ENCODE data around the gene LDLRAD2.
A peak's percentile ranks its signal among the peaks of the same experiment; 100 is the strongest.

LDLRAD2 gene

DNA sequence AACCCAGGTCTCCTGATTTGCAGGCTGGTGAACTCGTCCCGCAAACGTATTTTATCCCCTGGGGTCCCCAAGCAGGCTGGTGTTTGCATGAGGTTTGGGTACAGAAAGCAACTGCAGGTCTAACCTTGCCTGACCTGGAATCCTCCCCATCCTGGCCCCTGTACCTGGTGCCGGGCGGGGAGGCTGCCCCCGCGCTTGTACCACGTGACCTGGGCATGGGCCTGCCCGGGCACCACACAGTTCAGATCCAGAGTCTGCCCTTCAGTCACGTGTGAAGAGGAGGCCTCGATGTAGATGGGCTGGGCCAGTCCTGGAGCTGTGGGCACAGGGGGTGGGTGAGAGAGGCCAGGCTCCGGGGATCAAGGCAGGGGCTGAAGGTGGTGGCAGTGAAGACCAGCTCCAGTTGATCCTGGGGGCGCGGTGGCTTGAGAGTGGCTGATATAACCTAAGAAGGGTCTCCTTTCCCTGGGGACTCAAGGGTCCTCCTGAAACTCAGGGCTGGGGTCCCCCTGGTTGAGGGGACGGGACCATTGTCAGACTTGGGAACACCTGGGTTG is 30.6 kb downstream of the LDLRAD2 start:
- no peak for DNase-seq (ENCODE audit: low read depth)

DNA sequence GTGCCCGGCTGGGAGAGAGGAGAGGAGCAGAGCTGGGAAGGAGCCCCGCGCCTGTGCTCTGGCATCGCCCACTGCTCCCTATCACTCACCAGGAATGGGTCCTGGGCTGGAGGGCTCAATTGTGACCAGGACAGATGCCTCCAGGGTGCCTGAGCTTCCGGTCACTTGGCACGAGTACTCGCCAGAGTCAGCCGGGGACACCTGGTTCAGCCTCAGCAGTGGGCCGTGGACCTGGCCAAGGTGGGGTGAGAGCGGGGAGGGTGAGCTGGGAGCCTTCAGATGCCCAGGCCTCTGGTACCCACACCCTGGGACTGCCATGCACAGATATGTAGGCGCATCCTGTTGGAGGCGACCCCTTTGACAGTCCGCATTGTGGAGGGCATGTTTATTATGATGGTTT is 31.1 kb downstream of the LDLRAD2 start:
- DNase-seq (ENCODE audit: low read depth), result no peak

DNA sequence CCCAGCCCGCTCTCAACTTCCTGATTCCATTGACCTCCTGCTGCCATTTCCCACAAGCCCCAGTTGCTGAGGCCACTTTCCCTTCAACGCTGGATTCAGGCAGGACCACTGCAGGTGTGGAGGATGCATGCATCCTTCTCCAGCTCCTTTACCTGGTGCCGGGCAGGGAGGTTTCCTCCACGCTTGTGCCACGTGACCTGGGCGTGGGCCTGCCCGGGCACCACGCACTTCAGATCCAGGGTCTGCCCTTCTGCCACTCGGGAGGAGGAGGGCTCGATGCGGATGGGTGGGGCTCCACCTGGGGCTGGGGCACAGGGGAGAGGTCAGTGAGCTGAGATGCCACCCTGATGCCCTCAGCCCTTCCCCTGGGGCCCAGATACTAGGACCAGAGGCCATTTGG is 31.9 kb downstream of the LDLRAD2 start:
- DNase-seq (ENCODE audit: low read depth), result no peak

DNA sequence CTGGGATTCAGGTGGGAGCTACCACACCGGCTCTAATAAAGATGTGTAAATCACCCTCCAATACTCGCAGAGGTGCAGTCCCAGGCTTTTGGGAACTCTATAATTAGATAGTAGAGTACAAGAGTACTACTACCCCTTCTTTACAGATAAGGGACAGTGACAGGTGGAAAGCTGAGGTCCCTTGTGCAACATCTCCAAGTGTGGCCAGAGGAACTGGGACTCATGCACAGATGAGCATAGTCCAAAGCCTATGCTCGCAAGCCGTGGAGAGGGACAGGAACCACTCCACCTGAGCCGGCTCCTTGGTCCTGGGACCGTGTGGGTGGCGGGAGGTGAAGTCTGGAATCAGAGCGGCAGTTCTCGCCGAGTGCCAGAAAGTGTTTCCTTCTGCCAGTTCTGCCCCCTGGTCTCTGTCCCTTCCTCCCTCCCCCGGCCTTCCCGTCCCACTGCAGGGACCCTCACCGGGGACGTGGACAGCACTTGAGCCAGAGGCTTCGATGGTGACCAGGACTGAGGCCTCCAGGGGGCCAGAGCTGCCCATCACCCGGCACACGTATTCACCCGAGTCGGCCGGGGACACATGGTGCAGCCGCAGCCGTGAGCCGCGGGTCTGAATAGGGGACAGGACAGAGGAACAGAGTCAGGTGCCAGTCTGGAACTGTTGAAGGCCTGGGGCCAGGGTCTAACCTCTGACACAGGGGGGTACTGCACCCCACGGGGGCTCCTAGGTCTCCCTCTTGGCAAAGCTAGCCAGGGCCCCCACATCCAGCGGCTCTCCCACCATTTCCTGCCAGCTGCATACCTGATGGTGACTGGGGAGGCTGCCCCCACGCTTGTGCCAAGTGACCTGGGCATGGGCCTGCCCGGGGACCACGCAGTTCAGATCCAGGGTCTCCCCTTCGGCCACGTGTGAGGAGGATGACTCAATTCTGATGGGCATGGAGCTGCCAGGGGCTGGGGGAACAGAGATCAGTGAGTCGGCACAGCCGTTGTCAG is 33.9 kb downstream of the LDLRAD2 start:
- DNase-seq (ENCODE audit: low read depth), result no peak

DNA sequence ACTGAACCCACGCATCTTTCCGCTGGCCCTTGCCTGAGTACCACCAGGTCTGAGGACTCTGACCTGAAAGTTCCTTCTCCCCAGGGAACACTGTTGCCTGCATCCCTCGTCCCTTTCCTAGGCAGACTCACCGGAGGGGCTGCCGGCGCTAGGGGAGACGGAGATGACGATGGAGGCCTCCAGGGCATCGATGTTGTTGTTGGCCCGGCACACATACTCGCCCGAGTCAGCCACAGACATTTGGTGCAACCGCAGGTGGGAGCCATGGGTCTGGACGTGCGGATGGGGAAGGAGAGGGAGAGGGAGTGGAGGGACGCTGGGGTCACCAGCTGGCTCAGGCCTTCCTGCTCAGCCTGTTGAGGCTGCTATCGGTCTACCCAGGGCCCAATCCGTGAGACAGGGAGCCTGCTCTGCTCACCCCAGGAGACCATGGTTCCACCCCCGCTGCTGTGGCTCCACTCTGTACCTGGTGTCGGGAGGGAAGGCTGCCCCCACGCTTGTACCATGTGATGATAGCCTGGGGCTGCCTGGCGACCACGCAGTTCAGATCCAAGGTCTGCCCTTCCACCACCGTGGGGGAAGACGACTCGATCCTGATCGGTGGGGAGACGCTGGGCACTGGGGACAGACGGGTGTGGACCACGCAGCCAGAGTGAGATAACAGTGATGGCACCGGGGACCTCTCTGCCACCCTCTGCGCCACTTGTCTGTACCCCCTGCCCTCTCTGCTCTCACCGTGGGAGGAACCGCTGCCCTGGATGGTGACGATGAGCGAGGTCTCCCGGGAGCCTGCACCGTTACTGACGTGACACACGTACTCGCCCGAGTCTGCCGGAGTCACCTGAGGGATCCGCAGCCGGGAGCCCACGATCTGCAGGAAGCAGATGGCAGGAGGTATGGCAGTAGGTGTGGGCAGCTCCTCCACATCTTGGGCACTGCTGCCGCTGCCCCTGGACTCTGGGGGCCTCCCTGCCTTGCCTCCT is 35.4 kb downstream of the LDLRAD2 start:
- no peak for DNase-seq (ENCODE audit: low read depth)

DNA sequence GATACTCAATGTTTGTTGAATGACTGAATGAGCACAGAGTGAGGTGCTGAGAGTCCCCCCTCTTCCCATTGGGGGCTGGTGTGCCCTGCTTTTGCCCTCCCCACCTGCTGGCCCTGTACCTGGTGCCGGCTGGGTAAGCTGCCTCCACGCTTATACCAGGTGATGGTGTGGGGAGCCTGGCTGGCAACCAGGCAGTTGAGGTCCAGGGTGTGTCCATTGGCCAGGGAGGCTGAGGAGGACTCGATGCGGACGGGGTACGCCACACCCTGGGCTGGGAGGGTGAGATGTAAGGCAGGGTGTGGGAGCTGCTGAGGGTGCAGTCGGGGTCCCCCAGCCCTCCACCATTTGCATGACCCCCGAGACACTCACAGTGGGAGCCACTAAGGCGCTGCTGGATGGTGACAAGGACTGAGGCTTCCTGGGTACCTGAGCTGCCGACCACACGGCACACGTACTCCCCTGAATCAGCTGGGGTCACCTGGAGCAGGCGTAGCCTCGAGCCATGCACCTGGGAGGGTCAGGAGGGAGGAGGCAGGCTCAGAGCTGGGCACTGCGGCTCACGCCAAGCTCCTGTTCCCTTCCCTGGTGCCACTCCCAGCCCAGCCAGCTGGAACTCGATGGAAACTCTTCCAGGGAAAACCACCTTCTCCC is 36.6 kb downstream of the LDLRAD2 start:
- DNase-seq (ENCODE audit: low read depth), result no peak

DNA sequence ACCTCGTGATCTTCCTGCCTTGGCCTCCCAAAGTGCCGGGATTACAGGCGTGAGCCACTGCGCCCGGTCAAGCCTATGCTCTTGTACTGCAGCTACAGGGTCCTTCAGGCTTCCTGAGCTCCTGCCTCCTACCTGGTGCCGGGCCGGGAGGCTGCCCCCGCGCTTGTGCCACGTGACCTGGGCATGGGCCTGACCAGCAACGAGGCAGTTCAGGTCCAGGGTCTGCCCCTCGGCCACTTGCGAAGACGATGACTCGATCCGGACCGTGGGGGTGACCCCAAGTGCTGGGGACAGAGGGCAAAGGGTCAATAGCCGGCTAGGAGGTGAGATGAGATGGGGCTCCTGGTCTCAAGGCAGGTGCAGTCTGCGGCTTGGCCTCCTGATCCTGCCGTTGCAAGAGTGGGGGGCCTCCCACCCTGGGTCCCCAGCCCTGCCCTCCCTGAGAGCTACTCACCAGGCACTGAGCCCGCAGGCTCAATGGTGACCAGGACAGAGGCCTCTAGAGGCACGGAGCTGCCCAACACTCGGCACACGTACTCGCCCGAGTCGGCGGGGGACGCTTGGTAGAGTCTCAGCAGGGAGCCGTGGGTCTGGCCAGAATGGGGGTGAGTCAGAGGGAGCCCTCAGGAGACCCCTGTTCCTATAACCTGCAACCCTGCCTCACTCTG is 38.0 kb downstream of the LDLRAD2 start:
- DNase-seq (ENCODE audit: low read depth), result no peak

DNA sequence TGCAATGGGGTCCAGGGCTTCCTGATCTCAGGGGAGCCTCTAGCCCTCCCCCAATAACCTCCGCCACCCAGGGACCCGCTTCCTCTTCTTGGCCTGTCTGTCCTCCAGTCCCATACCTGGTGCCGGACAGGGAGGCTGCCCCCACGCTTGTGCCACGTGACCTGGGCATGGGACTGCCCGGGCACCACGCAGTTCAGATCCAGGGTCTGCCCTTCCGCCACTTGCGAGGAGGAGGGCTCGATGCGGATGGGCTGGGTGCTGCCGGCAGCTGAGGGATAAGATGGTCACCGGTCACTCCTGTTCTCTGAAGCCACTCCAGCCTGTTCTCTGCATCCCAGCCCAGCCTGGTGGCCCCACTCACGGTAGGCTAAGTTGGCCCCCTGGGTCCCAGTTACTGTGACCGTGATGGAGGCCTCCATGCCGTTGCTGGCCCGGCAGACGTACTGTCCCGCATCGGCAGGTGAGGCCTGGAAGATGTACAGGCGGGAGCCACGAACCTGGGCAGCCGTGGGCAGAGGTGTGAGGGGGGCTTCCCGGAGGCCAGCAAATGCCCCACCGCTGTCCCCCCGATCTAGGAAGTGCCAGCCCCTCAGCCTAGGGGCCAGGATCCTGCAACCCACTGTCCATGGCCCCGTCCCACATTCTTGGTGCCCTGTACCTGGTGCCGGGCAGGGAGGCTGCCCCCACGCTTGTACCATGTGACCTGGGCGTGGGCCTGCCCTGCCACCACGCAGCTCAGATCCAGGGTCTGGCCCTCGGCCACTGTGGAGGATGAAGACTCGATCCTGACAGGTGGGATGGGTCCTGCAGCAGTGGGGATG is 39.6 kb downstream of the LDLRAD2 start:
- DNase-seq (ENCODE audit: low read depth), result no peak

DNA sequence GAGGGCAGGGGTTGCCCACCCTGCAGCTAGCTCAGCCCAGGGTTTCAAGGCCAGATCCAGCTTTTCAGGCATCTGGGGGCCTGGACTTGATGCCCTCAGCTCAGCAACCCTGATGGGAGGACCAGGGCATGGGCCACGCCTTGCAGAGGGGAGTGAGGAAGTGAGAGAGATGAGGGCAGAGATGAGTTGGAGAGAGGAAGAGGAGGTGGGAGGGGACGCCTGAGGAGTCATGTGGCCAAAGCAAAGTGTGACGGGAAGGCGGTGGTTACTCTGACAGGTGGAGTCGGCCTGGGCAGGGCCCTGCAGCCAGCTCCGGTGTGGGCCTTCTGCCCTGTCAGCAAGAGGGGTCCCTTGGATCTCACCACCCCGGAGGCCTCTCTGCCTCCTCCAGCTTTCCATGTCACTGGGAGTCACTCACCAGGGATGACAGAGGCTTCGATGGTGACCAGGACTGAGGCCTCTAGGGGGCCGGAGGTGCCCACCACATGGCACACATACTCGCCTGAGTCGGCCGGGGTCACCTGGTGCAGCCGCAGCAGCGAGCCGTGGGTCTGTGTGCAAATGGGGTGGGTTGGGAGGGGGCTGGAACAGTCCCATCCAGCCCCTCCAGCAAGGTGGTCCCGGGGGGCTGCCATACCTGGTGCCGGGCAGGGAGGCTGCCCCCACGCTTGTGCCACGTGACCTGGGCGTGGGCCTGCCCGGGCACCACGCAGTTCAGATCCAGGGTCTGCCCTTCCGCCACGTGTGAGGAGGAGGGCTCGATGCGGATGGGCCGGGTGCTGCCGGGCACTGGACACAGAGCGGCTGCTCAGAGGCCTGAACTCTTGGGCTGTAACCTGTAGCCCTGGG is 40.4 kb downstream of the LDLRAD2 start:
- no peak for DNase-seq (ENCODE audit: low read depth)

DNA sequence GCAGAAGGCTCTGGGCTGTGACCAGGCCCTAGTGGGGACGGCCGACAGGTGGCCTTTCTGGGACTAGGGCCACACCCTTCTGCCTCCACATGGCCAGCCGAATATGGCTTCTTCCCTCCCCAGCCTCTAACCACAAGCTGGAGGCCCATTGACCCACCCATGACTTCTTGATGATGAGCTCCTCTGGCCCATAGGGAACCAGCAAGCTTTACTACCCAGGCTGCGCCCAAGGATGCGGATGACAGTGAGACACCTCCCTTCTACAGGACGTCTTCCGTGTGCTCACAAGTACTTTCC is 41.0 kb downstream of the LDLRAD2 start:
- no peak for DNase-seq (ENCODE audit: low read depth)

DNA sequence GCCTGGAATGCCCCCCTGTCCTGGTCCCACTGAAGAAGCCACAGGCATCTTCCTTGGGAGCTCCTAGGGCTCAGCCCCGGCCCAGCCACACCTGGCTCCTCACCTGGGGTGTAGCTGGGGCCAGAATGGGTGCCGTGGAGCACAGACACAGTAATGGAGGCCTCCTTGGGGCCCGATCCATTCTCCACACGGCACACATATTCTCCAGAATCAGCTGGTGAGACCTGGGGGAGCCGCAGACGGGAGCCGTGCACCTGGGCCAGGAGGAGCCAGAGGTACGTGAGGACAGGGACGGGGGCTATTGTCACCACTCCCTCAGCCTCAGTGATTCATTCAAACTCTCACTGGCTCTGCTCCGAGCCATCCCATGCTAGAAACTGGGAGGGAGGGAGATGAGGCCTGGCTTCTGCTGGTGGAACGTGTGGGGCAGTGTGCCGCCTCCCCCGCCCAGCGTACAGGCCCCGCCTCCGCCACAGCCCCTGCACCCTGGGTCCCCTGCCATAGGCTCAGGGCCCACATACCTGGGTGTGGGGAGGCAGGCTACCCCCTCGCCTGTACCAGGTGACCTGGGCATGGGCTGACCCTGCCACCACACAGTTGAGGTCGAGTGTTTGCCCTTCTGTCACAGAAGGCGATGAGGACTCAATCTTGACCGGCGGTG is 42.2 kb downstream of the LDLRAD2 start:
- no peak for DNase-seq (ENCODE audit: low read depth)

DNA sequence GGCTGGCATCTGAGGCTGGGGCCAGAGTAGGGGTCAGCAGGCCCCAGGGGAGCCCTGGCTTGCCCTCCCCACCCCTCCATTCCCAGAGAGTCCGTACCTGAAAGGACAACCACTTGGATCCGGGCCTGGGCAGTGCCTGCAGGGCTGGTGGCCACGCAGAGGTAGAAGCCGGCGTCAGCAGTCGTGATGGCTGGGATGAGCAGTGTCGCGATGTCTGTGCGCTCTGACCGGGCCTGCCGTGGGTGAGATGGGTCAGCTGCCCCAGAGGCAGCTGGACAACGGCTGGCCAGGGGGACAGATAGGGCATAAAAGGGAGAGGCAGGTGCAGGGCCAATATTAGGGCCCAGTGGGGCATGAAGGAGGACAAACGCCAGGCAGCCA is 42.7 kb downstream of the LDLRAD2 start:
- DNase-seq (ENCODE audit: low read depth), result no peak

DNA sequence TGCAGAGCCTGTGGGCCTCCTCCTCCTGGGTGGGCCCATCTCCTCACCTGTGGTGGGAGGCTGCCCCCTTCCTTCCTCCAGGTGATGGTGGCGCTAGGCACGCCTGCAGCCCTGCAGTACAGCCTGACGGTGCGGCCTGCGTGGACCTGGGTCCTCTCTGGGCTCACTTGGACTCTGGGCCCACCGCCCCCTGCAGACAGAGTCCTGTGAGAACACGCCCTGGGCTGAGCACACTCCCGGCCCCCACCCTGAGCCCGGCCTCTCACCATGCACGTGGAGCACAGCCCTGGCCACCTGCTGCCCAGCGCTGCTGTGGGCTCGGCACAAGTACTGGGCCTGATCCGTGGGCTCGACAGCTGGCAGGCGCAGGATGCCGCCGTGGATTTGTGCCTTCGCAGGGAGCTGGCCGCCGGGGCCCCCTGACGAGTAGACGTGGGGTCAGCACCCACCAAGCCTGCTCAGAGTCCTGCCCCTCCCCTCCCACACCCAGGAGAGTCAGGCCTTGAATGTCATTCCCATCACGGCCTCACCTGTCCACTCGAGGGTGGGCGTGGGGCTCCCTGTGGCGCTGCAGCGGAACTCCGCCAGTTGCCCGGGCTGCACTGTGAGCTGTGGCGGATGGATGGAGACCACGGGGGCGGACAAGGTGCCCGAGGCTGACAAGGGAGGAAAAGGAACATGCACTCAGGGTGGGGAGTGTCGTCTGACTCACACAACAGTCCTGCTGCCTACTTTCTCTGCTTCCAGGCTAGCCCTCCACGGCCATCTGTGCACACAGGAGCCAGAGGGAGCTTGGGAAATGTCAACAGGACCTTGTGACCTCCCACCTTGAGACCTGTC is 43.4 kb downstream of the LDLRAD2 start:
- DNase-seq (ENCODE audit: low read depth), result no peak

DNA sequence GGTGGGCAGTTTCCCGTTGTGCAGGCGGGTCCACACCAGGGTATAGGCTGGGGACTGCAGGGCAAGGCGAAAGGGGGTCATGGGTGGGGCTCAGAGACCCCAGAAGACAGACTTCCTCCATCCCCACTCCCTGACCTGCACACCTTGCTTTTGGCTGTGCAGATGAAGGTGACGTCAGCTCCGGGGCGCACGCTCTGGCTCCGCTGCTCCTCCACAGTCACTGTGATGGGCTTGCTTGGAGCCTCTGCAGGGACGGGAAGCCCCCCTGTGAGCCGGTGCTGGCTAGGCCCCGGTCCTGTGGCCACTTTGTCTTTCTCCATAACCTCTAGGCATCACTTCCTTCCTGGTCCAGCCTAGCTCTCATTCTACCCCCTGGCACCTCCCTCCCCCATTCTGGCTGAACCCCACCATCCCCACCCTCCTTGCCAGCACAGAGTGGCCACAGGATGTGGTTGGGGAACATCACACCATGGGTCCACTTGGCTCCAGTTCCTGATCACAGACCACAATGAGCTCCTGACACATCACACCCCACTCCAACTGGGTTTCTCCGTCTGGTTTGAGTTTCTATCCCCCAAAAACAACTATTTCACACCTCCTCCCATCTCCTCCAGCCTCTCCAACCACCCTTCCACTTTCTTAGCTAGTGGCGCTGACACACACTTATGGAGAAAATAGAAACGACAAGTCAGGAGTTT is 45.2 kb downstream of the LDLRAD2 start:
- DNase-seq (ENCODE audit: low read depth), result peak; percentile 9

DNA sequence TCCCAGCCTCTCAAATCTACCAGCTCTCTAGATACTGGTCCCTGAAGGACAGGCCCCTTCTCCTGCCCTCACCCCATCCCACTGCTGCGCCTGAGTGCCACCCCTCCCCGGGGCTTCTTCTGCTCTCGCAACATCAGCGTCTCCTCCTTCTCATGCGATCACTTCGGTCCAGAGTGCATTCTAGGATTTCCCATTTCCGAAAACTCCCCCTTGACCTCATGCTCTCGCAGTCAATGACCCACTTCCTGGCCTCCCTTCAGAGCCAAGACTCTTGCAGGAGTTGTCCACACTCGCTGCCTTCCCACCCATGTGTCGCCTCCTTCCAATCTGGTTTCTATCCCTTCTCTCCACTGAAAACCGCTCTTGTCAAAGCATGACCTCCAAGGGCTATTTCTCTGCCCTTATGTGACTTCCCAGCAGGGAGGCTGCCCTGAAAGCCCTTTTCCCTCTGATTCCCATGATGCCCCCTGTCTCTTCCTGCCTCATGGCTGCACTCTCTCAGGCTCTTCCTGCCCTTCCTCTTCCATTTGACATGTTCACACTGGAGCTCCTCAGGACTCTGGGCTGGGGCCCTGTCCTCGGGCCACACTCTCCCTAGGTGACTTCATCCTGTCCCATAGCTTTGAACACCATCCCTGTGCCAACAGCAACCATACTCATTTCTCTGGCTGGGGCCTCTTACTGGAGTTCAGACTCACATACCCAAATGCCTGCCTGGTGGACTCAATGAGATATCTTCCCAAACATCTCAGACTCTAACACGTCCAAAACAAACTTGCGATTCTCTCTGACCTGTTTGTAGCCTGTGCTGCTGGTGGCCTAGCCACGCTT is 46.0 kb downstream of the LDLRAD2 start:
- no peak for DNase-seq (ENCODE audit: low read depth)

DNA sequence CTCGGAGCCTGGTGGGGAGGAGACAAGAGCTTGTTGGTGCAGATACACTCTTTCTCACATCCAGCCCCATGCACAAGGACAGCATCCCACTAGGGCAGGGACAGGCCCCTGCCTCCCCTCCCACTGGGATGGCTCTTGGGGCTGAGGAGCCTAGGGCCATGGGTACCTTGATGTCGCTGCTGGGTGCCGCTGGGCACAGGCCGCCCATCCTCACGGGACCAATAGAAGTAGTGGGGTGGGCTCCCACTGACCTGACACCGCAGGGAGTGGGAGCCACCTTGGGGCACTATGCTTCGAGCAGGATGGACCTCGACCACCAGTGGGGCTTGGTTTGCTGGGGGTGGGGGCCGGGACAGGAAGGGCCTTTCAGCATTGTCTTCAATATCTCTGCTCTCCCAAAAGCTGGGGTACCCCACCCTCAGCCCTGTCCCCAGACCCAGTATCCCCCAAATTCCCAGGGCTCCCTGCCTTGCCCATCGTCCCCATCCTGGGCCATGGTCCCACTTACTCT is 47.7 kb downstream of the LDLRAD2 start:
- DNase-seq (ENCODE audit: low read depth), result no peak
